NCI-H524 (cell line): Measurements from ENCODE around the gene IL22.

ENCODE experiments used
- DNase-seq, 2 experiments: peaks; one replicate each; lab custom pipeline; 2025; lab: John Stamatoyannopoulos, UW

Gene IL22

GRCh38 chr12:68253504-68253903 is at the start of gene IL22:
TSS of gene IL22 (minus strand) at chr12:68253604. CDS start at chr12:68253448, 156 bp downstream.
- no peak for DNase-seq

- no peak for DNase-seq
These were observed 44.5 kb upstream of the IL22 start for GRCh38 chr12:68297929-68298328.

GRCh38 chr12:68294251-68294650 is 40.8 kb upstream of the IL22 start:
- DNase-seq = no peak

- no peak for DNase-seq
These were observed 39.9 kb upstream of the IL22 start for GRCh38 chr12:68293347-68293746.

- DNase-seq = no peak
These were observed 38.9 kb upstream of the IL22 start for GRCh38 chr12:68292151-68292943.

GRCh38 chr12:68291396-68292036 is 38.1 kb upstream of the IL22 start:
- DNase-seq = no peak

- DNase-seq = no peak
These were observed 36.7 kb upstream of the IL22 start for GRCh38 chr12:68290126-68290525.

GRCh38 chr12:68287106-68287505 is 33.7 kb upstream of the IL22 start:
- no peak for DNase-seq

GRCh38 chr12:68286396-68286795 is 33.0 kb upstream of the IL22 start:
- DNase-seq = no peak

GRCh38 chr12:68285541-68285940 is 32.1 kb upstream of the IL22 start:
- DNase-seq = no peak

GRCh38 chr12:68281322-68282077 is 28.1 kb upstream of the IL22 start:
- DNase-seq = no peak

- peak in 1 of 2 experiments; percentile 23 for DNase-seq
These were observed 26.8 kb upstream of the IL22 start for GRCh38 chr12:68280240-68280639.

- no peak for DNase-seq
These were observed 26.0 kb upstream of the IL22 start for GRCh38 chr12:68279227-68280054.

- no peak for DNase-seq
These were observed 23.1 kb upstream of the IL22 start for GRCh38 chr12:68276402-68276930.

GRCh38 chr12:68272732-68273131 is 19.3 kb upstream of the IL22 start:
- DNase-seq = no peak

GRCh38 chr12:68271346-68271745 is 17.9 kb upstream of the IL22 start:
- DNase-seq = no peak

GRCh38 chr12:68270358-68270757 is 17.0 kb upstream of the IL22 start:
- DNase-seq = no peak

- no peak for DNase-seq
These were observed 16.4 kb upstream of the IL22 start for GRCh38 chr12:68269779-68270178.

GRCh38 chr12:68268967-68269366 is 15.6 kb upstream of the IL22 start:
- DNase-seq = no peak

GRCh38 chr12:68267892-68268396 is 14.5 kb upstream of the IL22 start:
- no peak for DNase-seq

- no peak for DNase-seq
These were observed 11.5 kb upstream of the IL22 start for GRCh38 chr12:68264857-68265256.
